Fibroblast of villous mesenchyme (primary cell): ENCODE measurements around the gene ERO1A. TPM values are rescaled to one million over a fixed set of nuclear protein-coding genes. Genes with fewer than 3 reads are reported as not detected.

ENCODE experiments used
- DNase-seq: peaks from one replicate; pipeline ENCODE4 v3.0.0-alpha.2; 2010; ENCODE audit warnings: low read depth
- H3K4me3 ChIP-seq: 2 replicates; pipeline ENCODE4 v1.5.1; 2011; ENCODE audit warnings: low read depth, mild to moderate bottlenecking, low read length
- total RNA-seq: library from RNA; depleted of rRNA; stranded (reverse); fragments of >200 nt; gene quantifications from 2 replicates; pipeline ENCODE4 v1.2.3, GENCODE V29; 2012
- TF ChIP-seq, protein P1 (sequence below): IDR thresholded peaks from 2 replicates; pipeline ENCODE4 v1.5.1; 2012; ENCODE audit warnings: low read depth, mild to moderate bottlenecking, low read length; ENCODE audit not compliant: insufficient read depth

Gene ERO1A
- total RNA-seq, 1 donor, result 49.7 TPM

DNA sequence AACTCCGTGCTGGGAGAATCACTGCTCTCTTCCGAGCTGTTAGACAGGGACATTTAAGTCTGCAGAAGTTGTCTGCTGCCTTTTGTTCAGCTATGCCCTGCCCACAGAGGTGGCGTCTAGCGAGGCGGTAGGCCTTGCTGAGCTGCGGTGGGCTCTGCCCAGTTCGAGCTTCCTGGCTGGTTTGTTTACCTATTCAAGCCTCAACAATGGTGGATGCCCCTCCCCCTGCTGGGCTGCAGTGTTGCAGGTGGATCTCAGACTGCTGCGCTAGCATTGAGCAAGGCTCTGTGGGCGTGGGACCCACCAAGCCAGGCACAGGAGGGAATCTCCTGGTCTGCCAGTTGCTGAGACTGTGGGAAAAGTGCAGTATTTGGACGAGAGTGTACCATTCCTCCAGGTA is 99.0 kb downstream of the ERO1A start:
- TF ChIP-seq, protein P1, sequence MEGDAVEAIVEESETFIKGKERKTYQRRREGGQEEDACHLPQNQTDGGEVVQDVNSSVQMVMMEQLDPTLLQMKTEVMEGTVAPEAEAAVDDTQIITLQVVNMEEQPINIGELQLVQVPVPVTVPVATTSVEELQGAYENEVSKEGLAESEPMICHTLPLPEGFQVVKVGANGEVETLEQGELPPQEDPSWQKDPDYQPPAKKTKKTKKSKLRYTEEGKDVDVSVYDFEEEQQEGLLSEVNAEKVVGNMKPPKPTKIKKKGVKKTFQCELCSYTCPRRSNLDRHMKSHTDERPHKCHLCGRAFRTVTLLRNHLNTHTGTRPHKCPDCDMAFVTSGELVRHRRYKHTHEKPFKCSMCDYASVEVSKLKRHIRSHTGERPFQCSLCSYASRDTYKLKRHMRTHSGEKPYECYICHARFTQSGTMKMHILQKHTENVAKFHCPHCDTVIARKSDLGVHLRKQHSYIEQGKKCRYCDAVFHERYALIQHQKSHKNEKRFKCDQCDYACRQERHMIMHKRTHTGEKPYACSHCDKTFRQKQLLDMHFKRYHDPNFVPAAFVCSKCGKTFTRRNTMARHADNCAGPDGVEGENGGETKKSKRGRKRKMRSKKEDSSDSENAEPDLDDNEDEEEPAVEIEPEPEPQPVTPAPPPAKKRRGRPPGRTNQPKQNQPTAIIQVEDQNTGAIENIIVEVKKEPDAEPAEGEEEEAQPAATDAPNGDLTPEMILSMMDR, result no peak
- no peak overlapping the region for H3K4me3 ChIP-seq
- DNase-seq, result no peak

DNA sequence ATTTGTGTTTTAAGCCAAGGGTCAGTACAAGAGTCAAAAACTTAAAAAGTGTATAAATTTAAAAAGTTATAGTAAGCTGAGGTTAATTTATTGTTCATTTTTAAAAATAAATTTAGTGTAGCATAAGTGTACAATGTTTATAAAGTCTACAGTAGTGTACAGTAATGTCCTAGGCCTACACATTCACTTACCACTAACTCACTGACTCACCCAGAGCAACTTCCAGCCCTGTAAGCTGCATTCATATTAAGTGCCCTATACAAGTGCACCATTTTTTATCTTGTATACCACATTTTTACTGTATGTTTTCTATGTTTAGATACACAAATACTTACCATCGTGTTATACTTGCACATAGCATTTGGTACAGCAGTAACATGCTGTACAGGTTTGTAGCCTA is 105.0 kb downstream of the ERO1A start:
- TF ChIP-seq, protein P1, result no peak
- no peak overlapping the region for H3K4me3 ChIP-seq
- no peak for DNase-seq

Other genes starting within 250 kb of the ERO1A start
- 3.0 and 3.9 TPM in 2 replicates for gene TXNDC16, start 143.1 kb downstream of the ERO1A start, total RNA-seq
- gene GPR137C, start 142.7 kb downstream of the ERO1A start, total RNA-seq, result 0.32 and 0.43 TPM in 2 replicates
- gene PSMC6, start 11.6 kb upstream of the ERO1A start, total RNA-seq, result 80.2 and 99.7 TPM in 2 replicates
- 22.9 and 26.3 TPM in 2 replicates for gene STYX, start 34.6 kb upstream of the ERO1A start, total RNA-seq
- 23.8 and 31.1 TPM in 2 replicates for gene GNPNAT1, start 96.0 kb upstream of the ERO1A start, total RNA-seq